ENCODE data around the gene NFATC2. TPM values are rescaled to one million over a fixed set of nuclear protein-coding genes. Genes with fewer than 3 reads are reported as not detected.
A peak's percentile ranks its signal among the peaks of the same experiment; 100 is the strongest.

NFATC2 gene
- polyA plus RNA-seq, 1 of the 3 experiments (the other 2 are of a cell fraction), result 0.36 TPM

DNA sequence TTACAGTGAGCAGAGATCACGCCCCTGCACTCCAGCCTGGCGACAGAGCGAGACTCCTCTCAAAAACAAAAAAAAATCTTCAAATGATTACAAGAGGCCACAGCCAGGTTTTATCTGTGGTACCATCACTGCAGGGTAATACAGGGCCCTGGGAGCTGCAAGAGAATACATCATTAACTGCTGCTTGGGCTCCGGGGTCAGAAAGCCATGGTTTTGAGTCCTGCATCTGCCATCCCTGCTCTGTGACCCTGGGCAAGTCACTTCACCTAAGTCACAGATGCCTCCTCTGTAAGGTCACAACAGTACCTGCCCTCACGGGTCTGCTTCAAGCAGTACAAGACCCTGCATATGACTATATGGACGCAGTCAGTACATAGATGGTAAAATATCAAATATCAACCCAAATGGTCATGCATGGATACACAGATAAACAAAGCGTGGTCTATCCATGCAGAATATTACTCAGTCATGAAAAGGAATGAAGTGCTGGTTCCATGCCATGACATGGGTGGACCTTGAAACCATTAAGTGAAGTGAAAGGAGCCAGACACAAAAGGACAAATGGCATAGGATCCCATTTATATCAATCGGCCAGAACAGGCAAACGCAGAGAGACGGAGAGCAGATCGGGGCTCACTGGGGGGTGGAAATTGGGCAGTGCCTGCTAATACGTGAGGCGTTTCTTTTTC lies 83.6 kb downstream of the NFATC2 start (continued):
- TF ChIP-seq, protein P1, sequence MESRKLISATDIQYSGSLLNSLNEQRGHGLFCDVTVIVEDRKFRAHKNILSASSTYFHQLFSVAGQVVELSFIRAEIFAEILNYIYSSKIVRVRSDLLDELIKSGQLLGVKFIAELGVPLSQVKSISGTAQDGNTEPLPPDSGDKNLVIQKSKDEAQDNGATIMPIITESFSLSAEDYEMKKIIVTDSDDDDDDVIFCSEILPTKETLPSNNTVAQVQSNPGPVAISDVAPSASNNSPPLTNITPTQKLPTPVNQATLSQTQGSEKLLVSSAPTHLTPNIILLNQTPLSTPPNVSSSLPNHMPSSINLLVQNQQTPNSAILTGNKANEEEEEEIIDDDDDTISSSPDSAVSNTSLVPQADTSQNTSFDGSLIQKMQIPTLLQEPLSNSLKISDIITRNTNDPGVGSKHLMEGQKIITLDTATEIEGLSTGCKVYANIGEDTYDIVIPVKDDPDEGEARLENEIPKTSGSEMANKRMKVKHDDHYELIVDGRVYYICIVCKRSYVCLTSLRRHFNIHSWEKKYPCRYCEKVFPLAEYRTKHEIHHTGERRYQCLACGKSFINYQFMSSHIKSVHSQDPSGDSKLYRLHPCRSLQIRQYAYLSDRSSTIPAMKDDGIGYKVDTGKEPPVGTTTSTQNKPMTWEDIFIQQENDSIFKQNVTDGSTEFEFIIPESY (IDR thresholded peaks at IDR 0.05; ENCODE audit: borderline replicate concordance, low read depth), result no peak

DNA sequence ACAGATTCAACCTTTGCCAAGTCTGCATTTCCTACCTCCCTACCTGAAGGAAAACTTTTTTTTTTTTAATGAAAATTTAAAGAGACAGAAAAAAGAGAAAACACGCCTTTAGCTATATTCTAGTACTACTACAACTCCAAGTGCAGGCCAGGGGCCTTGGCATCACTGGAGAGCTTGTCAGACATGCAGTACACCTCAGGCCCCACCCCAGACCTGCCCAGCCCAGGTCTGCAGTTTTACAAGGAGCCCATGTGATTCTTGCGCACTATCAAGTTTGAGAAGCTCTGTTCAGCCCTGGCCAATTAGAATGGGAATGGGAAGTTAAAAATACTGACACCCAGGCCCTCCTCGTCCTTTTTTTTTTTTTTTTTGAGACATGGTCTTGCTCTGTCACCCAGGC lies 85.0 kb downstream of the NFATC2 start:
- ChIA-PET CTCF (interaction anchor here (0.6 to 1.7 kb wide), 5 partner anchors 13 to 528 kb away, joined by 3 to 4 read pairs (median 4); no protein-coding TSS in a partner anchor), POLR2A (interaction anchor here (1.8 kb wide), 1 partner anchor 45 kb away, joined by 6 read pairs; no protein-coding TSS in a partner anchor)
- Histone ChIP-seq H3K27ac (ENCODE audit: low read depth in 2 of 2, low read length in 1 of 2) (peak overlapping the region; percentile 87 to 98), H3K79me2 (ENCODE audit: insufficient read depth) (no peaks in the 10 kb centered on the region), H2AFZ (ENCODE audit: low read depth) (no peak overlapping the region), H3K9ac (peak overlapping the region; percentile 35; the same call in 1 of the 2 replicates), H4K20me1 (ENCODE audit: insufficient read depth) (no peaks in the 10 kb centered on the region), H3K4me3 (ENCODE audit: low read depth in 2 of 2, low read length in 1 of 2) (no peak overlapping the region), H3K36me3 (replicated peaks in 1 of 2; ENCODE audit: control insufficient read depth in 1 of 2, insufficient read depth in 2 of 2, low read length in 1 of 2) (no peaks in the 10 kb centered on the region), H3K4me2 (no peak overlapping the region; the same call in 1 of the 2 replicates), H3K4me1 (ENCODE audit: control insufficient read depth in 1 of 2, insufficient read depth in 2 of 2, low read depth in 1 of 2, low read length in 1 of 2) (peaks cover 16 to 19% of the 10 kb centered on the region in 2 experiments; a peak in 3 of 4 replicates), H3F3A (replicated peaks; ENCODE audit: insufficient read depth) (peaks cover 14% of the 10 kb centered on the region), H3K9me3 (no peaks in the 10 kb centered on the region), H3K27me3 (ENCODE audit: insufficient read depth) (no peaks in the 10 kb centered on the region), H3K9me2 (no peaks in the 10 kb centered on the region)
- TF ChIP-seq EZH2phosphoT487 (IDR thresholded peaks at IDR 0.05; ENCODE audit: borderline replicate concordance, low read depth) (no peak), SMC3 (IDR thresholded peaks at IDR 0.05; ENCODE audit: low read depth, low read length) (no peak), MXI1 (IDR thresholded peaks at IDR 0.05; ENCODE audit: low read depth, low read length) (no peak), FOSL2 (IDR thresholded peaks at IDR 0.05; ENCODE audit: borderline replicate concordance, low read depth) (no peak), MEF2A (IDR thresholded peaks at IDR 0.05; ENCODE audit: borderline replicate concordance, low read depth) (no peak), CHD2 (IDR thresholded peaks at IDR 0.05; ENCODE audit: low read length, partially characterized antibody) (no peak), TCF12 (IDR thresholded peaks at IDR 0.05) (no peak), SIN3A (IDR thresholded peaks at IDR 0.05; ENCODE audit: borderline replicate concordance, low read depth, low read length) (no peak), FOXM1 (IDR thresholded peaks at IDR 0.05; ENCODE audit: low read depth) (no peak), NRF1 (IDR thresholded peaks at IDR 0.05; ENCODE audit: low read depth, low read length) (no peak)
- TF ChIP-seq, protein P2, sequence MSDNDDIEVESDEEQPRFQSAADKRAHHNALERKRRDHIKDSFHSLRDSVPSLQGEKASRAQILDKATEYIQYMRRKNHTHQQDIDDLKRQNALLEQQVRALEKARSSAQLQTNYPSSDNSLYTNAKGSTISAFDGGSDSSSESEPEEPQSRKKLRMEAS (IDR thresholded peaks at IDR 0.05; ENCODE audit: low read depth), result no peak
- TF ChIP-seq, protein P3, sequence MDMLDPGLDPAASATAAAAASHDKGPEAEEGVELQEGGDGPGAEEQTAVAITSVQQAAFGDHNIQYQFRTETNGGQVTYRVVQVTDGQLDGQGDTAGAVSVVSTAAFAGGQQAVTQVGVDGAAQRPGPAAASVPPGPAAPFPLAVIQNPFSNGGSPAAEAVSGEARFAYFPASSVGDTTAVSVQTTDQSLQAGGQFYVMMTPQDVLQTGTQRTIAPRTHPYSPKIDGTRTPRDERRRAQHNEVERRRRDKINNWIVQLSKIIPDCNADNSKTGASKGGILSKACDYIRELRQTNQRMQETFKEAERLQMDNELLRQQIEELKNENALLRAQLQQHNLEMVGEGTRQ (IDR thresholded peaks at IDR 0.05; ENCODE audit: borderline replicate concordance, low read depth, low read length), result no peak
- WGBS (ENCODE audit: low lambda C conversion rate), result 84% methylated on average over 3 of the region's 3 CpGs
- DNase-seq, result no peak
